T-helper 2 cell treated with Interferon-gamma antibody and Interleukin-4, amounts not matched to agents 100 ng/mL and 5 ng/mL, for 36 hours (primary cell): Measurements from ENCODE around the gene WDR86. TPM values are rescaled to one million over a fixed set of nuclear protein-coding genes. Genes with fewer than 3 reads are reported as not detected.

Experiments
- intact Hi-C: fragments of 100-400 bp; cut with micrococcal nuclease; formaldehyde crosslinking; loops from one replicate; pipeline ENCODE4 v1.15.1; 2023
- total RNA-seq: library from RNA; stranded (reverse); gene quantifications from 2 replicates; pipeline ENCODE4 v1.2.3, GENCODE V29; 2022

The WDR86 gene
- total RNA-seq, 1 donor from 2014 or later = not detected

DNA sequence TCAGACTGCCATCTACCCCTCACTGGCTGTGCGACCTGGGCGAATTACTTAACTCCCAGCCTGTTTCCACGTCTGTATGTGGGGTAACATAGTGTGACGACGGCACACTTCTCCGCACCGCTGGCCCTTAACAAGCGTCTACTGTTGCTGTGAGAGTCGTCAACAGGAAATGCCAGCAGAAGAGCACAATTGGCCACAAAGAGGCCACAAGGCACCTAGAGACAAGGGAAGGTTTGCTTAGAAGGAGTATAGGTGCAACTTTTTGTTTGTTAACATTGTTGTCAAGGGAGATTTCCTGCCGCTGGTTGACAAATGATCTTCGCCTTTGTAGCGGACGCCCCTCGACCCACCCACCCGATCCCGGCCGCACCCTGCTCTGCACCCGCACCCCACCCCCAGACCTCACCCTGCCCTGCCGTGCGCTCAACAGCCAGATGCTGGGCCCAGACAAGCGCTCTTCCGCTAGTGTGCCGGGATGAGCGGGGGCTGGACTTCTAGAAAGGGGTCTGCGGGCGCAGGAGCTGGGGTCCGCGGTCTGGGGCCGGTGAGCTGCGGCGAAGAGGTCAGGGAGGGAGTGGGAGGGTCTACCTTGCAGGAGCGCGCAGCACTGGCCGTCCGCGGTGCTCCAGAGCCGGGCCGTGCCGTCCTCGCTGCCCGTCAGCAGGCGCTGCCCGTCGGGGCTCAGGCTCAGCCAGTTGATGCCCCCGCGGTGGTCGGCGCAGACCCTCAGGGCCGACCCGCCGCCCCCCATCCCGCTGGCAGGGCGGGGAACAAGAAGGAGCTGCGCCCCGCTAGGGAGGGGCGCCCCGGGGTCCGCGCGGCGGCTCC is 785 bp downstream of the WDR86 start:
- intact Hi-C loops = no loop called here

DNA sequence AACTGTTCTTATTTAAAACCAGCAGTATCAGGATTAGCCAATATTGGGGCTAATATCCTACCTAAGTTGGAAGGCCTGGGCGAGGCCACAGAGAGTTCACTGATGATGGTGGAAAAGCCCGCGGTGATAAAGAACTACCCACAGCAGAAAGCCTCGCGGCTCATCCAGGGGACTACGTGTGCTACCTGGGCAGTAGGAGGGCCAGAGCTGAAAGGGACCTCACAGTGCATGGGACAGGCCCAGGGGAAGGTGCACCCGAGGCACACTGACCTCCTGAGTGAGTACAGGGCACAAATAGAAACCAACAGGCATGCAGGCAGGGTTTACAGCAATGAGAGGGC is 1.4 kb downstream of the WDR86 start:
- intact Hi-C loops = no loop called here

DNA sequence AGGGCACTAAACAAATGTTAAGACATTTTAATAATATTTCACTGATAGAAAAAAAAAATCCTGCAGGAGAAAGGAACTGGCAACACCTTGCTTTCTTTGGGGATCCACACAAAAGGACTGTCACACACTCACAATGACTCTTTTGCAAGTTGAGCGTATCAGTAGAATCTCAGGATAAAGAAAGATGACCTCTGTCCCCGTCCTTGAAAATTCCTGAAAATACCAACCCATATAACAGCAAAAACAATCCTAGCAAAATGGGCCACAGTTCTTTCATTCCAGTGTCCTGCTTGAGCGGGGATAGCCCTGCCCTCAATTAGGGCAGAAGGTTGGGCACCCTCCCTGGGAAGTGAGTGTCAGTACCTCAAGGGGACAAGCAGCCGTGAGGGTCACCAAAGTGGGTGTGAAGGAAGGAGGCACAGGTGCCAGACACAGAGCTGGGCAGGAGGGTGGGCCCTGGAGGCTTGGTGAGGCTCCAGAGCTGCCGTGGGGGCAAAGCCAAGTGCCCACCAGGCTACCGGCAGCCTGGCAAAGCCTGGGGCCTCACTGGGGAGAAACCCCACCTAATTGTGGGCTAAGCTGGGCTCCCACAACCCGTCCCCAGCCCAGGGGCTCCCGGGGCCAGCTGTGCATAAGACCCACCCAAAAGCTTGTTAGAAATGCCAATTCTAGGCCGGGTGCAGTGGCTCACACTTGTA is 2.8 kb downstream of the WDR86 start:
- intact Hi-C loops = no loop called here

DNA sequence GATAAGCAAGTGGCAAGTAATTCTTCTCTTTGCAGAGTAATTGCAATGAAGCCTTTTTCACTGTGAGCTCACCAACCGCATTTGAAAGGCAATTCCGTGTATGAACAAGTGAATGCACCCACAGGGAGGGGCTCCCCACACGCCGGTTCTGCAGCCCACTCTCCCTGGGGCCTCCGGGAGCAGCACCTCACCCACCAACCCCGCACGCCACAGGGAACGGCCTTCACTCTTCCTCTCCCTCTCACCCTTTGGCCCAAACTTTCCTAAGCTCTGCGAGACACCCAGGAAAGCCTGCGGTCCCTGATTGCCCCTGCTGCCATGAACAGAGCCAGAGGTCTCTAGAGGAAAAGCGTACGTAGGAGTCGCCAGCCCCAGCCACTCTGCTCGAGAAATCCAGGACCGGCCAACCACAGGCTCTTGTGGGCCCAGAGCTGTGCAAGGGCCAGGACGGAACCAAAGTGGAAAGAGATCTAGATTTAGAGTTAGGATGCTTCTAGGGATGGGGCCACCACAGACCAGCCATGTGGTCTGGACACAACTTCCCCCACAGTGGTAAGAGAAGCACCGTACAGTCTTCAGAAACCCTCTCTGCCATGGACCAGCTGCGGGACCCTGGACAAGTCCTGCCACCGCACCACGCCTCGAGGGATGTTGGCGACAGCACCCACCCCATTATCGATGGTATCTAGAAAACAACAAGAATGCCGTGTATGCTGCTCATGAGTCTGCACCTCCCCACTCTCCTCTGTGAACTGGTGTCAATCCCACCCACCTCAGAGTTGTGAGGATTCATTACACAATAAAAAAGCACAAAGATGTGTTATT is 3.6 kb downstream of the WDR86 start:
- intact Hi-C loops = no loop called here

DNA sequence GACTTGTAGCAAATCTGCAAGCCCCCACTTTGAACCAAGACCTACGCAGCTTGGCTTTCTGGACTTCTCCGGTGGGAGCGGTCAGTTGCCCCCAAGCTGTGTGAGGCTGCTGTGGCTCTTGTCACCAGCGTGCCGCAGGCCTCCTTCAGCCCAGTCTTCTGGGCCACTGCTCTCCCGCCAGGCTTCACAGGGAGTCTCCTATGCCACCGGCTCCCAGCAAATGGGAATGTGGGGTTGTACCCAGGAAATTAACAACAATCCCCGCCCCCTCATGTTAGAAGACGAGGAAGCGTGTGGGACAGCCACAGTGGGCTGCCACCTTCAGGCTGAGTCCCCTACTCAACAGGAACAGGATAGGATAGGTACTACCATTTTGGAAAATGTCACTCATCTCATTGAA is 4.2 kb downstream of the WDR86 start:
- intact Hi-C loops = no loop called here

DNA sequence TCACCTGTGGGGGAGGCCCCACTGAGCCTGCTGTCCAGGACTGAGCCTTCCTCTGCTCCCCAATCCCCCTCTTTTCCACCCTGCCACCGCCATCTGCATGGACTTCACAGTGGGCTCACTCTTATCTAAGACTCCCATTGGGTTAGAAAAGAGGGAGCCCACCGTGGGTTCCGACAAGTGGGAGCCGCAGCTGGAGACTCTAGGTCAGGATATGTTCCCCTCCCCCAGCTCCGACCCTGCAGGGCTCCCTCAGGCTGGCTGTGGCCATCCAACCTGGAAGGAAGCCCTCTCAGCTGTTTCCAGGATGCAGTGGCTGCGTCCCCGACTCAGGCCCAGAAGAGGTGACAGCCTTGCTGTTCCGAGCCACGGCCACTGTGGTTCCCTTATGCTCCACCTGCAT is 4.8 kb downstream of the WDR86 start:
- intact Hi-C loops = no loop called here

DNA sequence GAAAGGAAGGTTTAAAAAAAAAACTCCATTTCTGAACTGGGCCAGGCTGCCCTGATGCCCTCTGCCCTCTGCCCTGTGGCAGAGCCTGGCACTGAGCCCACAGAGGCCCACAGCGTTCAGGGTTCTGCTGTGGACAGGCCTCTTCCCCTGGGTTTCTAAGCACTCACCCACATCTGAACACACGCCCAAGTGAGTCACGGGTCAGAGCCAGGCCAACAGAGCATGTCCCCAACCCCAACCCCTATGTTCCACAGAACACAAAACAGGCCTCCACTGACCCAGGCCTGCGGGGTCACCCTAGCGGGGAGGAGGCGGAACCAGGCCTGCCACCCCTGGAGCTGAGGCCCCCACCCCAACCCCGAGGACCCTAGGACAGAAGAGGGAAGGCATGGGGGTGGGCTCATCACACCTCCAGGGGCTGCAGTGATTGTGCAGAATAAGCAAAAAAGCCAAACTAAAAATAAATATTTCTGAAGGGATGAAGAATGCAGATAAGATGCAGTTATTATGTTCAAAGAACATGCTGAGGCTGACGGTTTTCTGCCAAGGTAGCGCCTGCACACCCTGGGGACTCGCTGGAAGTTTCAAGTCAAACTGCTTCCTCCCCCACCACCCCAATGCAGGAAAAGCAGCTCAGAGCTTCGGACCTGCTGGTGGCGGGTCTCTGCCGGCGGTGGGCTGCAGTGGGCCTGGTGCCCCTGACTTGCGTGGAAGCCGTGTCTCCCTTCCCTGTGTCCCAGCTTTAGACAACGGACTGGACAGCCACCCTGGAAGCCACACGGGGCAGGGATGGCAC is 5.4 kb downstream of the WDR86 start:
- intact Hi-C loops = no loop called here

DNA sequence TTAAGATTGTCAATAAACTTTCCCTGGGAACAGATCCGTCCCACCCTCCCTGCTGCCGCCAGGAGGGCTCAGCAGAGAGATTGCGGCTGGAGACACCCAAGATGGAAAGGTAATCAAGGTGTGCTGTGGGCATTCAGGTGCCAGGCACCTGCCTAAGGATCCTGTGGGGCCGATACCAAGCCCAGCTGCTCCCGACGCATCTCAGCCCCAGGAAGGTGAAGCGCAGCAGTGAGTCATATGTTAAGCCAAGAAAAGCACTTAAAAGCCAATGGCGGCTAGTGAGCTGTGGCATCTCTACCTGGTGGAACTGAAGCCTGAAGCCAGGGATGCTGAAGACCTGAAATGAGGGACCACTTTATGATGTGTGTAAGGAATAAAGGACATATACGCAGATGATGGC is 6.1 kb downstream of the WDR86 start:
- intact Hi-C loops = no loop called here

DNA sequence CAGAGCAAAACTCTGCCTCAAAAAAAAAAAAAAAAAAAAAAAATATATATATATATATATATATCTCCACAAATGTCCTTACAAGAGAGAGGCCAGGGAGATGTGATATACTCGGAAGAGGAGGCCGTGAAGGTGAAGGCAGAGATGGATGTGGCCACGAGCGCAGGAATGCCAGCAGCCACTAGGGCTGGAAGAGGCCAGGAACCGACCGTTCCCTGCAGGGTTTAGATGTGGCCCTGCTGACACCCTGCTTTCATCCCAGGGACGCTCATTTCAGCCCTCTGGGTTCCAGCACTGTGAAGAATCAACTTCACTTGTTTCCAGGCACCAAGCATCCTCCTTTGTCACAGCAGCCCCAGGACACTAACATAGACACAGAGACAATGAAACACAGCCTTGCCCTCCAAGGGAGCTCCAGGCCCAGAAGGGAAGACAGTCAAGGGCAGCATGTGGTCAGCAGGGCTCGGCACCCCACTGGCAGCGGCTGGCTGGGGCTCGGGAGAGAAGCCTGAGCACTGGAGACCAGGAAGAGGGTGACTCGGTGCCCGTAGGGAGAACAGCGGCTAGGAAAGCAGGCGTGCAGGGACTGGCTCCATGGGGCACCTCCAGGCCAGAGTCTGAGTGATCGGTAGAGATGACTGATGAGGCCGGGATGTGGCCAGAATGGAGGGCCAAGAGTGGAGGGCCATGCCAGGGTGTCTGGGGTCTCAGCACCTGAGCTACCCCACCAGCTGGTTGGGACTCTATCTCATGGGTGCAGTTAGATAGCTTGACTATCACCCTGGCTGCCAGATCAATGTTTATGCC is 7.6 kb downstream of the WDR86 start:
- intact Hi-C loops = no loop called here

DNA sequence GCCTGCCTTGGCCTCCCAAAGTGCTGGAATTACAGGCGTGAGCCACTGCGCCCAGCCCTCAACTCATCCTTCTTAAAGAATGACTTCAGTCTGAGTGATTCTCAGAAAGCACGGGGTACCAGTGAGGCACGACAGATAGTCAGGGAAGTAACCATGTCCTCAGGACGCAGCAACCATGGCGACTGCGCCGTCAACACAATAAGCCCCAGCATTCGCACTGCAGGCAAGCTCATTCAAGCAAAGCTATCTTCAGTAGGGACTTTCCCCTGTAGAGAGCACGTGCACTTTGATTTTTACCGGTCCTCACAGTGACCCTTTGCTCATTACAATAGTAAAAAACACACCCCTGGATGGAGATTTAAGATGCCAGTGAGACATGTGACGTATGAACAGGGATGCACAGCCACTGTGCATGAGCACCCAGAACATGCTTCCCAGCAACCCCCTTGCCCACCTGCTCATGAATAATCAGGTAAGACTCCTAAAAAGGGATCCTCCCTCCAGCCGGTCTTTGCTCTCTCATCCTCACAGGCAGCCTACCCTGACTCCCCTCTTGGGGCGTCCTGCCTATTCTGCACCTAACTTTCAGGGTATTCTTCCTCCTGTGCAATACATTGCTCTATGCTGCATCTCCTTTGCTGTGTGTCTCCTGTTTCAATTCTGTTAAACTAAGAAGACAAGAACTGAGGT is 9.1 kb downstream of the WDR86 start:
- intact Hi-C loops = no loop called here

DNA sequence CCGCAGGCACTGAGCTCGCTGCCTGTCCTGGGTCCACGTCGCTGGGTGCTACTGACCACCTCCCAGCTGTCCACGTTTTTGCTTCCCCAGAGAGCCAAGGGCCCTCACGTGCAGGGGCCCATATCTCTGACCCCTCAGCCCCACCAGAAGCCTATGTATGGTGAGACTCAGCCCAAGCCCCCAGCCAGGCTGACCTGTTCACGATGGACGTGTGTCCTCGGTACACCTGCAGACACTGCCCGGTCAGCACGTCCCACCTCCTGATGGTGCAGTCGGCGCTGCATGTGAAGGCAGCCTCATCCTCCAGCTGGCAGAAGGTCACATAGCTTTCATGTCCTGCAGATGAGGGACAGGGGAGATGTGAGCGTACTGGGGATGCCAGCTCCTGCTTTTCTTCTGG is 9.9 kb downstream of the WDR86 start:
- intact Hi-C loops = no loop called here

DNA sequence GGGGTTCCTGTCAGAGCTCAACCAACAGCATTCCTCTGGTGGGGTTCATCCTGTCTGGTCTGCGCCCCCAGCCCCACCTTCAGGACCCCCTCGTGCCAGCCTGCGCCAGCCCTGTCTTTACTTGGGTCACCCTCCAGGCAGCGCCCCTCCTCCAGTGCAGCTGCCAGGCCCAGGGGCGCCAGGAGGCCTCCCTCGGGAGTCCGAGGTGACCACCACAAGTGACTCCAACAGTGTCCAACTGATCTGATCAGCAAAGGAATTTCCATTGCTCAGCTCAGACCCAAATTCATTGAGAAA is 10.6 kb downstream of the WDR86 start:
- intact Hi-C loops = no loop called here

DNA sequence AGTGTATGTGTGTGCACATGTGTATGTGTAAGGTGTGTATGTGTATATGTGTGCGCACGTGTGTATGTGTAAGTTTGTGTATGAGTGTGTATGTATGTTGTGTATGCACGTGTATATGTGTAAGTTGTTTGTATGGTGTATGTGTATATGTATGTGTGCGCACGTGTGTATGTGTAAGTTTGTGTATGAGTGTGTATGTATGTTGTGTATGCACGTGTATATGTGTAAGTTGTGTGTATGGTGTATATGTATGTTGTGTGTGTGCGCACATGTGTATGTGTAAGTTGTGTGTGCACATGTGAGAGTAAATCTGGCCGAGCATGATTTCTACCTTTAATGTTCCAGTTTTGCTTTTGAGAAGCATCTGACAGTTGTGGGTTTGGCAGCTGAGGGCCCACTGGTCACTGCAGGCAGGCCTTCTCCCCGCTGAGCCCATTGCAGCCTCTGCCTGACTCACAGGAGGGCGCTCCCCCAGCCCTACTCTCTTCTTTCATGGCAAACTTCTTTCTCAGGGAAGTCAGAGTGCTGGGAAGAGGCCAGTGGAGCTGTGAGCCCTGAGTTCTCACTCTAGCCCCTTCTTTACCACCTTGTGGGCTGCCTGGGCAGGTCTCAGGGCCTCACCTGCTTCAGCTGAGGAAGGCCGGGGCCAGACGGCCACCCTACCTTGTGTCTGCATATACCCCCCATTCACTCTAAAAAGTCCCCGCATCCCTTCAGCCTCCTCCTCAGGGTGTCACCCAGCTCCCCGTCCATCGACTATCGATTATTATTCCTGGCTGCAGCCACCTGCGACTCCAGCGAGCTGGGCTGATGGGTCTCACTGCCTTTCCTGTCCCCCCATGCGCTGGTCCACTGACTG is 11.2 kb downstream of the WDR86 start:
- intact Hi-C loops = no loop called here

DNA sequence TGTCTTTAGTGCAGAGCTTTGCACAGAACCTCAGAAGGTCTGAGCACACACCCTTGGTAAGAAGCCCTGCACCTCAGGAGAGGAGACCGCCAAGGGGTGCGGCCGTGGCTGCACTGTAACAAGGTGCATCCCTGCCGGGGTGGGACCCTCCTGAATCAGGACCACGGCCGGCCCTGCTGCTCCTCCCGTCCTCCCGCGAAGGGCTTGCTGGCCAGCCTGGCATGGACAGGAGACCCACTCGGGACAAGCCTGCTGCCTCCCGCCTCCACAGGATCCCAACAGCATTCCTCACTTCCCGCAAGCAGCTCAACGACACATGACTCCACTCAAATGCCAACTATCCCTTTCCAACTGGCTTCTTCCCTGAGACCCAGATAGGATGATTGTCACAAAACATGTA is 12.8 kb downstream of the WDR86 start:
- intact Hi-C loops = no loop called here

DNA sequence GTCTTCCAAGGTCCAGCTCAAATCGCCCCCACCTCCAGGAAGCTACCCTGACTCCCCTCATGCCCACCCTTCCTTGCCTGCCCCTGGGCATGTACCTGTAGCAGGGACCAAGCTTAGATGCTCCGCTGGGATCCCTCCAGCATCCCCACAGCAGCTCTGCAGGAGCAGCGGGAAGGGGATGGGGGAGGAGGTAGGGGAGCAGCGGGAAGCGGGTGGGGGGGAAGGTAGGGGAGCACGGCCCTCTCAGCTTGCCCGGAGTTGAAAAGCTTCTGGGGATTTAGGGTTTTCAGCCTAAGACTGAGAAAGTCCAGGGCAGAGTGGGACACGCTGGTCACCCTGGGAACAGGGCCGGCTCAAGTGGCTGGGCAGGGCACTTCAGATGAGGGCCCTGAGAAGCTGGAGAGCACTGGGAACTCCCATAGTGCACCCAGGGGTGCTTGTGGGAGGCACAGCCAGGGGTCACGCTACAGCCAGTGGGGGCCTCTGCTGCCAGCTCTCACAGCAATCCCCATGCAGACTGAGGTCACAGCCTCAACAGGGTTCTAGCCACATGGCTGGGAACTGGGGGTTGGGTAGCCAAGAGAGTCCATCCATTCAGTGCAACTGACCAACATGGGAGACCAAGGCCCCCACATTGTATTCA is 13.4 kb downstream of the WDR86 start:
- intact Hi-C loops = no loop called here

DNA sequence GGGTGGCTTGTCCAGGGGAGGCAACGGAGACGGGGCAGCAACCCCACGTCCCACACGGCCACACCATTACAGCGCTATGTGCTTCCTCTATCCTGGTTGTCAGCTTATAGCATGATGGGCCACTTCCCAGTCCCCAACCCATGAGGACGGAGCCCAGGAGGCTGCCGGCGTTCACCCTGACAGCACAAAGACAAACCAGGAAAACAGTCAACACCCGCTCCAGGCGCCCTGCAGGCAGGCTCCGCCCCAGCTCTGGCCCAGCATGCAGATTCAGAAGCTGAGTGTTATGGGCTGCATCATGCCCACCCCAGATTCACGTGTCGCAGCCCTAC is 14.8 kb downstream of the WDR86 start:
- intact Hi-C loops = no loop called here

DNA sequence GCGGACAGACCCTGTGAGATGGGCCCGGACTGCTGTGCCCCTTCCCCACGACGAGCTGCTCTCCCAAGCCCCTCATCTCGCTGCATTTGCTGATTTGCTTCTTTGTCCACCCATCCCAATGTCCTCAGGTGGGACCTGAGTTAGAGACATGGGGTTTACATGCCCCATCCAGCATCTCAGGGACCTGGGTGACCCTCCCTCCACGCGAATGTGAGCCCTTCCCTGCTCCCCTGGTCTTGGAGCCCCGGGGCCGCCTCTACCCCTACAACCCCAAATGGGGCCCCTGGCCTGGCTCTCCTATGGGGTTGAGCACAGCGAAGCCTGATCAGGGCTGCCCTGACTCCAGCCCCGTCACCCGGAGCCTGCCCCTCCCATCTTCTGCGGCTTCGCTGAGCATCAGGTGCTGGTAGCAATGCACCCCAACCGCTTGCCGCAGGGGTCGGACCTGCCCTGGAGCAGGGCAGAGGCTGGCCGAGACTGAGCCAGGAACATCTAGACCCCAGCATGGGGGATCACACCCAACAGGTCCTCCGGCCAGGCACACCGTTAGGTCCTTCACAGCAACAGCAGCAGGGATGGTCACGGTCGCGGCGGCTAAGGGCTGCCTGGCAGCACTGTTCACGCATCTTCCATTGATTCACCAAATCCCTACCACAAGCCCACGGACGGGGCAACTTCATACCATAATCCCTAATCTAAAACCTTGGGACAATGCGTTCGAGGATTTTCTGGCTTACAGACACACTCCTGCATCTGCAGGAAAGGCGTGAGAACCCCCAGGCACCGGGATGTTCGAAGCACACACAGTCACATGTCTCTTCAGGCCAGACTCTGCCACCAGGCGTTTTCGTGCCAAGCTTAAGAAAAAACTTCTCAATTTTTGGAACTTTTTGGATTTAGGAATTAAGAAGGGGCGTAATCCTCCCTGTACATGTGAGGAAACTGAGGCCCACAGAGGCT is 15.5 kb downstream of the WDR86 start:
- intact Hi-C loops = no loop called here
